ACHN (cell line): ENCODE data around the gene STAU1.
"Not testable (repeated sequence)": the region's sequence is repeated elsewhere in the genome, so short reads cannot be mapped to it uniquely, and the experiment has no call there.

ENCODE experiments used
- DNase-seq: peaks from one replicate; pipeline ENCODE4 v3.0.0-alpha.2; 2015
- in situ Hi-C: cut with HindIII; loops from 2 replicates; pipeline ENCODE4 v1.10.0; 2017; ENCODE audit warnings: low sequenced_read_pairs, low pct_ligation_motif_present, low pct_unique_long_range_greater_than_20kb

Gene STAU1

DNA sequence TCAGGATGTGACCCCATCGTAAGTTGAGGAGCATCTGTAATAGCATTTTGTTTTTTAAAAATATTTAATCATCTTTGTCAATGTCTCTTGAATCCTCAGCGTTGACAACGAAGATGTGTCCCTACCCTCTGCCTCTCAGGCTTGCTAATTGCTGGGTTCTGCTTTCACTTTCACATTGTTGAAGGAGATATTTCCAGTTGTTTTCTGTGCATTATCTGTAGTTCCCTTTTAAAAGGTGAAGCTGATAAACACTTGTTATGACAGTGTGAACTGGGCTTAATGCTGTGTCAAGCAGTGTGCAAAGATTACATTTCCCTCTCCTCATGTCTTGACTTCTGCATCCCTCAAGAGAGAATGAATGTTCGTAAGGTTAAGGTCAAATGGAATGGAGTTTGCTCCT is 87.2 kb downstream of the STAU1 start:
- no peak for DNase-seq

DNA sequence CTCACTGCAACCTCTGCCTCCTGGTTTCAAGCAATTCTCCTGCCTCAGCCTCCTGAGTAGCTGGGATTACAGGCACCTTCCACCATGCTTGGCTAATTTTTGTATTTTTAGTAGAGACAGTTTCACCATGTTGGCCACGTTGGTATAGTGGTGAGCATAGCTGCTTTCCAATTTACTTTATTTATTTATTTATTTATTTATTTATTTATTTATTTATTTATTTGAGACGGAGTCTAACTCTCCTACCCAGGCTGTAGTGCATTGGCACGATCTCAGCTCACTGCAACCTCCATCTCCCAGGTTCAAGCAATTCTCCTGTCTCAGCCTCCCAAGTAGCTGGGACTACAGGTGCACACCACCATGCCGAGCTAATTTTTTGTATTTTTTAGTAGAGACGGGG is 87.8 kb downstream of the STAU1 start:
- not testable (repeated sequence) for DNase-seq

More for the DNA sequence above, 87.2 kb downstream of the STAU1 start:
- in situ Hi-C loops = no loop called here

GRCh38 chr20:49099011-49099410 is 89.1 kb downstream of the STAU1 start:
- no peak for DNase-seq
- in situ Hi-C loops = no loop called here

More for the DNA sequence above, 87.8 kb downstream of the STAU1 start:
- in situ Hi-C loops = not testable (repeated sequence)

DNA sequence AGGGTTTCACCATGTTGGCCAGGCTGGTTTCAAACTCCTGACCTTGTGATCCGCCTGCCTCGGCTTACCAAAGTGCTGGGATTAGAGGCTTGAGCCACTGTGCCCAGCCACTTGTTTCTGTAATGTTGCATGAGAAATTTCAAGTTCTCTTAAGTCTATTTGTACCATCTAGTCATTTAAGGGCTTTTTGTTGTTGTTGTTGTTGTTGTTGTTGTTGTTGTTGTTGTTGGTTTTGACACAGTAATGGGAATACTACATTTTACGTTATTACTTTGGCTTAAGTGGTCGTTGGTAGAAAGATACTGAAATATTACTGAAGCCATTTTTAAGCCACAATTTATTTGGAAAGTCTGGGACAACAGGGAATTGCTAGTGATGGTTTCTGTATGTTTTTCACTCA is 90.0 kb downstream of the STAU1 start:
- in situ Hi-C loops = no loop called here
- DNase-seq = no peak

GRCh38 chr20:49097159-49097558 is 91.0 kb downstream of the STAU1 start:
- in situ Hi-C loops = no loop called here

GRCh38 chr20:49096203-49096730 is 91.9 kb downstream of the STAU1 start:
- DNase-seq = no peak
- in situ Hi-C loops = no loop called here

More at GRCh38 chr20:49097159-49097558, 91.0 kb downstream of the STAU1 start:
- no peak for DNase-seq

DNA sequence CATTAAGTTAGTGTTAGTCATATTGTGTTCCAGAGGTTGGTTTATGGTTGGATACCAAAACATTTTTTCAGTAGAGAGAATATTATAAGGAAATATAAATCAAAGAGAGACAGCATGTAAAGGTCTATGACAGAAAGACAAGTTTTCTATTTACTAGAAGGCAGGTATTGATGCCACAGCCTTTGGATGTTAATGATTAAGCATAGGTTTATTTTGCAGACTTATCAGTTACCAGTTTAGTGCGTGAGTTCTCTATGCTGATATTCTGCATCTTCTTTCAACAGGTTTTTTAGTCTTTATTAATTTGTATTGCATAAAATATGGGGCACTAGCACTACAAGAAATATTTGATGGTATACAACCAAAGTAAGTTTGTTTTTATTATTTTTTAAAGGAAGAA is 96.4 kb downstream of the STAU1 start:
- DNase-seq = no peak
- in situ Hi-C loops = no loop called here

DNA sequence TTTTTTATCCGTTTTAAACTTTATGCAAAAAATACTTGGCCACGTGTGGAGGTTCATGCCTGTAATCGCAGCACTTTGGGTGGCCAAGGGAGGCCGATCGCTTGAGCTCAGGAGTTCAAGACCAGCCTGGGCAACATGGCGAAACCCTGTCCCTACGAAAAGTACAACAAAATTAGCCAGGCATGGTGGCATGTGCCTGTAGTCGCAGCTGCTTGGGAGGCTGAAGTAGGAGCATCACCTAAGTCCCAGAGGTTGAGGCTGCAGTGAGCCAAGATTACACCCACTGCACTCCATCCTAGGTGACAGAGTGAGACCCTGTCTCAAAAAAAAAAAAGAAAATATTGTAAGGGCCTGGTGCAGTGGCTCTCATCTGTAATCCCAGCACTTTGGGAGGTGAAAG is 97.0 kb downstream of the STAU1 start:
- no peak for DNase-seq
- in situ Hi-C loops = no loop called here

DNA sequence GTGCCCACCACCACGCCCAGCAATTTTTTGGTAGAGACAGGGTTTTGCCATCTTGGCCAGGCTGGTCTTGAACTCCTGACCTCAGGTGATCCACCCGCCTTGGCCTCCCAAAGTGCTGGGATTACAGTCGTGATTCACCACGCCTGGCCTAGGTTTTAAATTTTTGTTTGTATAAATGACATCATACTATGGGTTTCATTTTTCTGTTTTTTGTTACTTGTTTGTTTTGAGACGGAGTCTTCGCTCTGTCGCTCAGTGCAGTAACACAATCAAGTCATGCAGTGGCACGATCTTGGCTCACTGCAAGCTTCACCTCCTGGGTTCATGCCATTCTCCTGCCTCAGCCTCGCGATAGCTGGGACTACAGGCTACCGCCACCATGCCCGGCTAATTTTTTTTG is 105.8 kb downstream of the STAU1 start:
- DNase-seq, in situ Hi-C loops: not testable (repeated sequence)

DNA sequence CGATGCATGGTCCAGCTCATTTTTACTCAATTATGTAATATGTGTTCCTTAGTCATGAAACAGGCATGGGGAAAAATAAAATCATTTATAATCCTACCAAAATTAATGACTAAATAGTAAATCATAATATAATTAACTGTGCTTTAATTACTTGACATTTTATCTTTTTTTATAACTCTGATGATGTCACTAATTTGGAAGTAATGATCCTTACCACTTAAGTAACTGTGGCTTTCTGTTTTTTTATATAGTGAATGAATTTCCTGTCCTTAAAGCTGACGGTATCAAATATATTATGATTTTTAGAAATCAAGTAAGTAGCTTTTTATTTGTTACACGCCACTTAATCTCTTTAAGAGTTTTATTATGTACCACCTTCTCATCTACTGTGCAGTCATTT is 109.8 kb downstream of the STAU1 start:
- no peak for DNase-seq
- in situ Hi-C loops = no loop called here

DNA sequence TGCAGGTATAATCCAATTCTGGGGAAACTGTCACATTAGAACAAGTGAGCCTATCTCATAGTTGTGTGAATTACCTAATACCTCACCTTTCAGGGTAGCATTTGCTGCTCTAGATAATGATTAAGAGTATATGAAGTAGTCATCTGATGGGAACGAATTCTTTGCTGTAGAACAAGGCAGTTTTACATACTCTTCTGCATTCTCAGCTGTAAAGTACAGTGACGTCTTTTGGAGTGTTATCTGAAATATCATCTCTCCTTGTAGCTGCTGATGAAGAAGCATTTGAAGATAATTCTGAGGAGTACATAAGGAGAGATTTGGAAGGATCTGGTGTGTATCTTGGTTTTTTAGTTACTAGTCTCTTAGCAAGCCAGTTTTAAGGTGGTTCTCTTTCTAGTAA is 113.6 kb downstream of the STAU1 start:
- in situ Hi-C loops = no loop called here
- no peak for DNase-seq
